Choroid plexus epithelial cell (primary cell): ENCODE measurements around the gene RSRC1.
A peak's percentile ranks its signal among the peaks of the same experiment; 100 is the strongest.

ENCODE experiments used
- DNase-seq: peaks from one replicate; pipeline ENCODE4 v3.0.0-alpha.2; 2010; ENCODE audit warnings: low read depth
- H3K4me3 ChIP-seq: 2 replicates; pipeline ENCODE4 v1.5.1; 2011; ENCODE audit warnings: low read depth, mild to moderate bottlenecking, control low read depth, low read length, moderate library complexity
- TF ChIP-seq, protein P1 (sequence below): conservative IDR thresholded peaks from 2 replicates; pipeline ENCODE4 v1.5.1; 2011; ENCODE audit warnings: low read depth, mild to moderate bottlenecking, control low read depth, inconsistent platforms, low read length, moderate library complexity

Gene RSRC1

GRCh38 chr3:158434412-158435038 is 324.6 kb downstream of the RSRC1 start:
- peak; percentile 86 for DNase-seq
- TF ChIP-seq, protein P1, sequence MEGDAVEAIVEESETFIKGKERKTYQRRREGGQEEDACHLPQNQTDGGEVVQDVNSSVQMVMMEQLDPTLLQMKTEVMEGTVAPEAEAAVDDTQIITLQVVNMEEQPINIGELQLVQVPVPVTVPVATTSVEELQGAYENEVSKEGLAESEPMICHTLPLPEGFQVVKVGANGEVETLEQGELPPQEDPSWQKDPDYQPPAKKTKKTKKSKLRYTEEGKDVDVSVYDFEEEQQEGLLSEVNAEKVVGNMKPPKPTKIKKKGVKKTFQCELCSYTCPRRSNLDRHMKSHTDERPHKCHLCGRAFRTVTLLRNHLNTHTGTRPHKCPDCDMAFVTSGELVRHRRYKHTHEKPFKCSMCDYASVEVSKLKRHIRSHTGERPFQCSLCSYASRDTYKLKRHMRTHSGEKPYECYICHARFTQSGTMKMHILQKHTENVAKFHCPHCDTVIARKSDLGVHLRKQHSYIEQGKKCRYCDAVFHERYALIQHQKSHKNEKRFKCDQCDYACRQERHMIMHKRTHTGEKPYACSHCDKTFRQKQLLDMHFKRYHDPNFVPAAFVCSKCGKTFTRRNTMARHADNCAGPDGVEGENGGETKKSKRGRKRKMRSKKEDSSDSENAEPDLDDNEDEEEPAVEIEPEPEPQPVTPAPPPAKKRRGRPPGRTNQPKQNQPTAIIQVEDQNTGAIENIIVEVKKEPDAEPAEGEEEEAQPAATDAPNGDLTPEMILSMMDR = peak; percentile 77
- no peak overlapping the region for H3K4me3 ChIP-seq

GRCh38 chr3:158443632-158444031 is 333.7 kb downstream of the RSRC1 start:
- H3K4me3 ChIP-seq = no peak overlapping the region
- TF ChIP-seq, protein P1 = no peak
- DNase-seq = no peak

DNA sequence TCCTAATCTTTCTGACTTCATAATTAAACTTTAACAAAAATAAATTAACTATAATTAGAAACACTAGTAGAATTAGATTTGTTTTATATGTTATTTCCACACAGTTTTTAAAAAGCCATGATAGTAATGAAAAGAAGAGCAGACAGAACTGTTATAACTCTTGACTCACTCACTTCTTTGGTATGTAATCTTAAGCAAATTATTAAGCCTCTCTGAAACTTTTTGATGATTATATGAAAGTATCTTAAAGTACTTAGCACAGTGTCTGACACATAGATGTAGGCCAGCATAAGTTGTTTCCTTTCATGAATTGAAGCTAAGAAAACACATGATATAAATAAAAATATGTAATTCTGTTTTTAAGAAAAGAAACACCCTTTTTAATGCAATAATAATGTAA is 337.5 kb downstream of the RSRC1 start:
- no peak for DNase-seq
- H3K4me3 ChIP-seq = no peak overlapping the region
- TF ChIP-seq, protein P1 = no peak

DNA sequence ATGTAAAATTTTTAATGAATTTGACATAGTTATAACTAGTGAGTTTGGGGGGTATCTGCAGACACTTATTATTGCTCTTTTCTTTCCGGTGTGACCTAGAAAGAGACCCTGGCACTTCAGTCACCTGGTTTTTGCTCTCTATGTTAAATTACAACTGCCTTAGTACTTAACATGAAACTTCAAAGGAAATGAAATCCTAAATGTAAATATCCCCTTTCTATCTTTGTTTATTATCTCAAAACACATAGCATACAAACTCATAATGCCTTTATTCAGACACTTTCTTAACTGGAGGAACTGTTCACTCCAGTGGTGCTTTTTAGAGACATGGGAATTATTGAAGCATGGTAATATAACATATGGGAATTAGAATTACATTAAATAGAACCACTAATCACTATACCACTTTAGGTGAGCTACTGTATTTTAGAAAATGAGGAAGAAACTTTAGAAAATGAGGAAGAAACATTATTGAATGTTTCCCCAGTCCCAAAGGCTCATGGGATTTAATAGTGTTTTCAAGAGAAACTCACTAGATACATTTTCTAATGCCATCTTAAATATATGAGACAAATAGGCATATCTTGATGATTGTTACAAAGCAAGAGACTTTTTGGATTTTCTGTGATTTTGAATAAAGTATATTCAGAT is 341.6 kb downstream of the RSRC1 start:
- H3K4me3 ChIP-seq = no peak overlapping the region
- TF ChIP-seq, protein P1 = no peak
- no peak for DNase-seq

DNA sequence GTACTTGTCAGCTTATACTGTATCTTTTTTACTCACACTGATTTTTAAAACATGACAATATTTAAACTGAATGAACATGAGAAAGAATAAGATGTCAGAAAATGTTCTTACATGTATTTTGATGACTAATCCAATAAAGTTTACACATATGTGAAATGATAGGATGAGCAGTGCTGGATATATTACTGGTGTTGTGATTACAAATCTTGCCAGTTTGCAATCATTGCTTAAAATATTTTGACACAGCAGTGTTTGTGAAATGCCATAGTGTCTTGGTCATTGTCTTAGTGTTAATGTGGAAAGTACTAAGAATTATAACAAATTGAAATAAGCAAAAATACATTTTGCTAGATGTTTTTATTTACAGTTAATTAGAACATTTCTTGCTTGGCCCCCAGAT is 342.4 kb downstream of the RSRC1 start:
- no peak for DNase-seq
- no peak overlapping the region for H3K4me3 ChIP-seq
- TF ChIP-seq, protein P1 = no peak

GRCh38 chr3:158453004-158453403 is 343.1 kb downstream of the RSRC1 start:
- no peak overlapping the region for H3K4me3 ChIP-seq
- TF ChIP-seq, protein P1 = no peak
- no peak for DNase-seq

GRCh38 chr3:158453865-158454264 is 344.0 kb downstream of the RSRC1 start:
- TF ChIP-seq, protein P1 = no peak
- no peak for DNase-seq
- H3K4me3 ChIP-seq = no peak overlapping the region
